Lower leg skin (tissue), 4 donors: Measurements from ENCODE around the gene PIAS4. TPM values are rescaled to one million over a fixed set of nuclear protein-coding genes. Genes with fewer than 3 reads are reported as not detected.

Experiments
- DNase-seq, 2 donors: peaks; one replicate each; pipeline ENCODE4 v3.0.0-alpha.2; 2019; ENCODE audit warnings: low spot score in 2 of 2
- H3K4me3 ChIP-seq: fragments of 200-600 bp; sonication (generic); 2 replicates; pipeline ENCODE4 v1.5.1; 2017; ENCODE audit warnings: mild to moderate bottlenecking, low read depth; ENCODE audit not compliant: poor library complexity, severe bottlenecking
- CTCF ChIP-seq, 3 donors: fragments of 450-650 bp; IDR thresholded peaks; one replicate each; pipeline ENCODE4 v1.5.1; 2016; ENCODE audit warnings: antibody characterized with exemption in 3 of 3, mild to moderate bottlenecking in 3 of 3, moderate library complexity in 2 of 3
- POLR2A ChIP-seq, 2 donors: fragments of 450-650 bp; IDR thresholded peaks; one replicate each; pipeline ENCODE4 v1.6.1; 2016 to 2017; ENCODE audit warnings: antibody characterized with exemption in 2 of 2, mild to moderate bottlenecking in 1 of 2, moderate library complexity in 1 of 2
- WGBS, 2 donors: methylation state at CpG; one replicate each; pipeline ENCODE4 v1.1.5; 2018; 5-methylcytosine and 5-hydroxymethylcytosine counted together
- intact Hi-C: fragments of 100-400 bp; cut with DNase I; formaldehyde crosslinking; loops from one replicate; pipeline ENCODE4 v1.15.0; 2023; ENCODE audit warnings: low total_unique reads
- total RNA-seq, 4 donors: library from RNA; depleted of rRNA; stranded (reverse); fragments of >200 nt; gene quantifications; one replicate each; pipeline ENCODE4 v1.1.0, GENCODE V29; 2016

PIAS4 gene
- total RNA-seq, 4 donors from 2014 or later = 20.8 to 35.1 (median 26.9) TPM

DNA sequence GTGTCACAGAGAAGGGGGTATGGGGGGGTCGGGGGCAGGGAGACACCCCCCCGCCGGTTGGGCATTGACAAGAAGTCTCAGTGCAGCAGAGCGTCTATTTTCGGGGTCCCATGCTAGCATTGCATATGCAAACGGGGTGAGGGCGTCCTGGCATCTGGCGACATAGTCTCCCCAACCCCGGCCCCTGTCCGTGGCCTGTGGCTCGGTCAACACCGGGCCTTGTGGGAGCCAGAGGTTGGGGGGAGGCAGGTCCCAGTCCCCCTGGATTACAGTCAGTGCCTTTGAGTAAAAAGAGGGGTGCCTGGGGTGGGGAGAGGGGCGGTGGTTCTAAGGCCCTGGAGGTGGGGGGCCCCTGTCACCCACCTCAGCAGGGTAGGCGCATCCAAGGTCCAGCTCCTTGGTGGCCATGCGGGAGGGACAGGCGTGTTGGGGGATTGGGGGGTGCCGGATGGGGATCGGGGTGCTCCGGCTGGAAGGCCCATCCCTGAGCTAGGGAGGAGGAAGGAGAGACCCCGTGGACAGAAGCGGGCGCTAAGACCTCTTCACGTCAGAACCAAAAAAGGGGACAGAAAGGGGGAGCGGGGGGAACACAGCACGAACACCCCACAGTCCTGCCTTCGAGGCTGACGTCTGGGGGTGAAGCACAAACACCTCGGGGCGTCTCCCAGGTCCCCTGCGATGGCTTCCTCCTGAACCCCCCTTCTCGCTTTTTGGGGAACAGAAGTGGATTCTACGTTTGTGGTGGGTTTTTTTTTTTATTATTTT lies 38.2 kb downstream of the PIAS4 start:
- intact Hi-C loops = no loop called here
- TF ChIP-seq POLR2A (IDR thresholded peaks at IDR 0.05) = no peak
- no peak for TF ChIP-seq CTCF (IDR thresholded peaks at IDR 0.05)
- no peak overlapping the region for H3K4me3 ChIP-seq
- 87 to 90% methylated on average over 32 of the region's 32 CpGs for WGBS, 2 donors
- DNase-seq = peak in 1 of 2 donors; percentile 80

GRCh38 chr19:4046362-4046691 lies 38.8 kb downstream of the PIAS4 start:
- no peak for DNase-seq
- intact Hi-C loops = no loop called here
- TF ChIP-seq POLR2A (IDR thresholded peaks at IDR 0.05) (no peak), CTCF (IDR thresholded peaks at IDR 0.05) (no peak)
- H3K4me3 ChIP-seq = no peak overlapping the region
- 72 to 84% methylated on average over 7 of the region's 7 CpGs for WGBS, 2 donors

DNA sequence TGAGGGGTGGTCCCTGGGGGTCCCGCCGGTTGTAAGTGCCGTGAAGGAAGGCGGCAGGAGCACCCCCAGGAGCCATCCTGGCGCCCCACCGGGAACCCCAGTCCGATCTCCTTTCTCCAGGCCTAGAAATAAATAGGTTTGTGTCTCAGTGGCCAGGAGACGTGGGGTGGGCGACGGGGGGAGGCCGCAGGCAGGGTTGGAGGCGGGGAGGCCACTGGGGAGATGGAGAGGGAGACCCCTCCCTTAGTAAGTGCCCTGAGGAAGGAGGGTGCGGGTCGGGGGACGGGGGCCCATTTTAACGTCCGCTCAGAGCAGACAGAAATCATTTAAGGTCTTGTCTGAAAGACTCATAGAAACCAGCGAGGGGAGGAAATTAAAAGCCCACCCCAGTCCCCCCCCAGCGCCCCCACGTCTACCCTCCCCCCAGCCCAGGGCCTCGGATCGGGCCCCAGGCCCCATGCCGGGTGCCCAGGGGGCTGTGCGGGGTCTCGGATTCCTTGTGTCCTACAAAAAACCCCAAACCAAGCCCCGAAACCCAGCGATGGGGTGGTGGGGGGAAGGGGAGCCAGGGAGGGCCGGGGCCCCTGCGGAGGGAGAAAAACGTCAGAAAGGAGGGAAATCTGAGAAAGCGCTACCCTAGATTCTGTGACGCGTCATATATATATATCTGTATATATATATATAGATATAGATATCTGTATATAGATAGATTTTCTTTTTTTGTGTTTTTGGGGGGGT lies 39.6 kb downstream of the PIAS4 start:
- no peak for TF ChIP-seq POLR2A (IDR thresholded peaks at IDR 0.05)
- no peak for TF ChIP-seq CTCF (IDR thresholded peaks at IDR 0.05)
- H3K4me3 ChIP-seq = no peak overlapping the region
- peak in 1 of 2 donors; percentile 81 for DNase-seq
- WGBS, 2 donors = 86 to 87% methylated on average over 33 of the region's 33 CpGs
- intact Hi-C loops = no loop called here

DNA sequence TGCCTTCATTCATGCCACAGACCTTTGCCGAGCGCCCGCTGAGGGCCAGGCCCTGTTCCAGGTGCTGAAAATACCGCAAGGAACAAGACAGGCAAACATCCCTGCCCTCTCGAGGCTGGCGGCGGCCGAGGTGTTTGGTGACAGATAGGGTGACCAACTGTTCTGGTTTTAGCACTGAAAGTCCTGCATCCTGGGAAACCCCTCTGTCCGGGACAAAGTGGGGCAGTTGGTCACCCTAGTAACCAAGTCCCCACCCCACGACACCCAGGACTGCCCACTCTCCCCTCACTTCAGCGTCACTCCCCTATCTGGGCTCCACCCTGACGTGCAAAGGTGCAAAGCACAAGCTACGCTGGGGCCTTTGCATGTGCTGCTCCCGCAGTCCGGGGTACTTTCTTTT lies 41.9 kb downstream of the PIAS4 start:
- TF ChIP-seq POLR2A (IDR thresholded peaks at IDR 0.05) = no peak
- TF ChIP-seq CTCF (IDR thresholded peaks at IDR 0.05) = no peak
- H3K4me3 ChIP-seq = no peak overlapping the region
- peak in 1 of 2 donors; percentile 88 for DNase-seq
- 65 to 68% methylated on average over 15 of the region's 15 CpGs for WGBS, 2 donors
- intact Hi-C loops = no loop called here

- H3K4me3 ChIP-seq = no peak overlapping the region
- WGBS, 2 donors = 45 to 47% methylated on average over 11 to 13 of the region's 15 CpGs
- intact Hi-C loops = no loop called here
- TF ChIP-seq POLR2A (IDR thresholded peaks at IDR 0.05) (no peak), CTCF (IDR thresholded peaks at IDR 0.05) (no peak)
- peak in 1 of 2 donors; percentile 91 for DNase-seq
These were observed 43.9 kb downstream of the PIAS4 start for GRCh38 chr19:4051175-4052101.
